ELR (cell line): Measurements from ENCODE around the gene FAM83E.
"Not testable (repeated sequence)": the region's sequence is repeated elsewhere in the genome, so short reads cannot be mapped to it uniquely, and the experiment has no call there.

Experiments used
- DNase-seq: peaks from one replicate; pipeline ENCODE4 v3.0.0-alpha.2; 2015; ENCODE audit warnings: low read depth

FAM83E gene

DNA sequence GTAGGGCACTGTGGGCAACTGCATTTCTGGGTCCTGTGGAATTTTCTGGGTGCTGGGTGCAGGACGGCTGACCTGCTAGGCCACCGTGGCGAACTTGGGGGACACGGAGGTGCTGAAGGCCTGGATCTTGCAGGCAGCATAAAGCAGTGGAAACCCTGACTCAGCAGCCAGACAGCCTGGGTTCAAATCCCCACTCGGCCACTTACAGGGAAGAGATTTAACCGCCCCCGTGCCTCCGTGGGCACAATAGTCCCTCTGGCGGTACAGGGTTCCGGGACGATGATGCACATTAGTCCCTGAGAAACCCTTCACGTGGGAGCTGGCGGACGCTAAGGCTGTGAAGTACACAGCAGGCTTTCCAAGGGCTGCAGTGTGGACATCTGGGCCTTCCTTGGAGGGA is 3.0 kb downstream of the FAM83E start:
- DNase-seq = no peak

DNA sequence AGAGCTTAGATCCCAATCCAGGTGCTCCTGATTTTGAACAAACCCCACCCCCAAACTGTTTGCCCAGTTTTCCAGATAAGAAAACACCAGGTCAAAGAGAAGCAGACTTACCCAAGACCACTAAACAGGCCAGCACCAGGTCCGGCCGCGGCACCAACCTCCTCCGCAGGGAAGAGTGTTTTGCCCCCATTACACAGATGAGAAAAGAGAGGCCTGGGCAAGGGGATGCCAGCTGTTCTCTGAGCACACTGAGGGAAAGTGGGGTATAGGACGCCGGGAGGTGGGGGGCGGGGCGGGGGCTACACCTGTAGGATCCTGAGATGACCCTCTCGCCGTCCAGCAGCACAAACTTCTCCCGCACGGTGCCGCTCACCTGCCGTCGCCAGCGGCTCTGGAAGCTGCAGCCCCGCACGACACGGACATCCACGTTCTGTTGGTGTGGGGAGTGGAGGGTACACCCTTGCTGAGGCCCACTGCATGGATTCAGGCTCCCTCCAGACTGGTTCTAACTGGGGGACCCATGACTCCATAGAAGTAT is 5.2 kb downstream of the FAM83E start:
- no peak for DNase-seq

DNA sequence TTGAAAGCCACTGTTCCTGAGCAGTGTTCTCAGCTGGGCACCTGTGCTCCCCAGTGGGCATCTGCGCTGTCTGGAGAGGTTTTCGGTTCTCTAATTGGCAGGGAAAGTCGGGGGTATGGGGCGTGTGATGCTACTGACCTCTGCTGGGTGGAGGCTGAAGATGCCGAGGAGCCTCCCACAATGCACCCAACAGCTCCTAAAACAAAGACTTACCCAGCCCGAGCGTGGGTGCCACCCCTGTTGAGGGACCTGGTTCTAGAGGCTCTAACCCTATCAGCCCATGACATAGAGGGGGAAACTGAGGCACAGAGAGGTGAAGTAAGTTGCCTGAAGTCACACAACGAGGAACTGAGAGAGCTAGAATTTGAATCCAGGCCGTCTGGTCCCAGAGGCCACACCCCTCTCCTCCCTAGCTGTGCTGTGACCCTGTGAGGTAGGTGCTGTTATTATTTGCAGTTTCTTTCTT is 6.0 kb downstream of the FAM83E start:
- peak; percentile 72 for DNase-seq

DNA sequence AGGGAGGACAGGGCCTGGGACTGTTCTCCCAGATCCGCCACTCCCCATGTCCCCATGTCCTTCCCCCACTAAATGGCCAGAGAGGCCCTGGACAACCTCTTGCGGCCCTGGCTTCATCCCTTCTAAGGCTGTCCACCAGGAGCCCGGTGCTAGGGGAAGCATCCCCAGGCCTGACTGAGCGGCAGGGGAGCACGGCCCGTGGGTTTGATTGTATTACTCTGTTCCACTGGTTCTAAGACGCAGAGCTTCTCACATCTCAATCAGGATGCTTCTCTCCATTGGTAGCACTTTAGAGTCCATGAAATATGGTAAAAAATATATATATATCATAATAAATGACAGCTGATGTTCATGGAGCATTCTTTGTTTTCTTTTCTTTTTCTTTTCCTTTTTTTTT is 7.5 kb downstream of the FAM83E start:
- DNase-seq = no peak

DNA sequence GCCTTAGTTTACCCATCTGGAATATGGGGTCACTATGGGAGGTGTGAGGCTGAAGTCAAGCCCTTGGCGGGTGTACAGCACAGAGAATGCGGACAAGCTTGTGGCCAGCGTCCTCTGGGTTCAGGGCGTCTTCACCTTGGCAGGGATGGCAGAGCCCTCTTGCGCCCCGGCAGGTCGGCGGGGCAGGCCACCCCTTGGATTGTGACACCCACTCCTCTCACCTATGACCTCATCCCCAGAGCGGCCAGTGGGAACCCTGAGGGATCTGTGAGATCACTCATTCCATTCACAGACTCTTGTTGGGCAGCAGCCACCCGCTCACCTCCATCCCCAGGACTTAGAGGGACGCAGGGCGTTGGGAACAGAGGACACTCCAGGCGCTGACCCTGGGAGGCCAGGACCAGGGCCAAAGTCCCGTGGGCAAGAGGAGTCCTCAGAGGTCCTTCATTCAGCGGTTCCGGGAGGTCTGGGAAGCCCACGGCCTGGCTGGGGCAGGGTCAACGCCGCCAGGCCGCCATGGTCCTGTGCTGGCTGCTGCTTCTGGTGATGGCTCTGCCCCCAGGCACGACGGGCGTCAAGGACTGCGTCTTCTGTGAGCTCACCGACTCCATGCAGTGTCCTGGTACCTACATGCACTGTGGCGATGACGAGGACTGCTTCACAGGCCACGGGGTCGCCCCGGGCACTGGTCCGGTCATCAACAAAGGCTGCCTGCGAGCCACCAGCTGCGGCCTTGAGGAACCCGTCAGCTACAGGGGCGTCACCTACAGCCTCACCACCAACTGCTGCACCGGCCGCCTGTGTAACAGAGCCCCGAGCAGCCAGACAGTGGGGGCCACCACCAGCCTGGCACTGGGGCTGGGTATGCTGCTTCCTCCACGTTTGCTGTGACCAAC is 8.2 kb downstream of the FAM83E start, which contains the start of gene SPACA4:
TSS of gene SPACA4 (plus strand) at position 280 of the 896 bp plus-strand sequence. CDS start at position 517, 237 bp downstream.
- DNase-seq = no peak

DNA sequence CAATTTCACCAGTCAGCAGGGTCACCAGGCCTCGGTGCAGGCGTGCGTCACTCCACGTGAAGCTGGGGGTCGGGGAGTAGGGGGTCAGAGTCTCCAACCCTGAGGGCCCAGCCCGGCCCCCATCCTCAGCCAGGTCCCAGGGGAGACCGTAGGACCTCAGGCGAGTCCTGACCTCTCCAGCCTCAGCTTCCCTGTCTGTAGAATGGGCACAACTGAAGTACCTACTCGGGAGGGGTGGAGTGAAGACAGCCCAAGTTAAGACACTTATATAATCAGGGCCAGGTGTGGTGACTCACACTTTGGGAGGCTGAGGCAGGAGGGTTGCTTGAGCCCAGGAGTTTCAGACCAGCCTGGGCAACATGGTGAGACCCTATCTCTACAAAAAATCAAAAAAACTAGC is 11.0 kb downstream of the FAM83E start:
- no peak for DNase-seq

DNA sequence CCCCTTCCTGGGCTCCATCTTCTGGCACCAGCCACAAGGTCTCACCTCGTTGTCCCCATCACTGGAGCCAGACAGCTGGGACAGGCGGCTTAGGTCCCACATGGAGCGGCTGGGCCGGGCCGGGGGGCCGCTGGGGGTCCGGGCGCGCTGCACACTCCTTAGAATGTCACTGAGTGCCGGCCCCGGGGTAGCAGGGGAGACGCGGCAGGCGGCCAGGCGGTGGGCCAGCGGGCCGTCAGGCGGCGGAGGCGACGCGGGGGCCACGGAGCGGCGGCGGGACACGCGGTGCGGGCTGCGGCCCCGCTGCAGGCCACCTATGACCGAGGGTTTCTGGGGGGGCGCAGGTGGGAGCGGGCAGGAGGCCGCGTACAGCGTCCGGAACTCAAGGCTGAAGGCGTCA is 11.4 kb downstream of the FAM83E start:
- DNase-seq = no peak

DNA sequence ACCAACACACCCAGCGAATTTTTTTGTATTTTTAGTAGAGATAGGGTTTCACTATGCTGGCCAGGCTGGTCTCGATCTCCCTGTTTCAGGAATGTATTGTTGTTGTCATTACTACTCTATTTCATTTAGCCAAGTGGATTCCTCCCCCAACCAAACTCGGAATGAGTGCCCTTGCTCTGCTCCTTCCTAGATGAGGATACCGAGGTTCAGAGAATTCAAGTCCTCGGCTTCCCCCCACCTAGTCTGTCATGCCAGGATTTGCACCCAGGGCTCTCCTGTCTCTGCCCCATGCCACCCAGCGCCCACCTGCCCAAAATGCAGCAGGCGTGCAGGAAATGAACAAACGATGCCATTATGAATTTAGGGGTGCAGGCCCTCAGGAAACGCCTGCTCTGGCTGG is 11.9 kb downstream of the FAM83E start:
- DNase-seq = no peak

DNA sequence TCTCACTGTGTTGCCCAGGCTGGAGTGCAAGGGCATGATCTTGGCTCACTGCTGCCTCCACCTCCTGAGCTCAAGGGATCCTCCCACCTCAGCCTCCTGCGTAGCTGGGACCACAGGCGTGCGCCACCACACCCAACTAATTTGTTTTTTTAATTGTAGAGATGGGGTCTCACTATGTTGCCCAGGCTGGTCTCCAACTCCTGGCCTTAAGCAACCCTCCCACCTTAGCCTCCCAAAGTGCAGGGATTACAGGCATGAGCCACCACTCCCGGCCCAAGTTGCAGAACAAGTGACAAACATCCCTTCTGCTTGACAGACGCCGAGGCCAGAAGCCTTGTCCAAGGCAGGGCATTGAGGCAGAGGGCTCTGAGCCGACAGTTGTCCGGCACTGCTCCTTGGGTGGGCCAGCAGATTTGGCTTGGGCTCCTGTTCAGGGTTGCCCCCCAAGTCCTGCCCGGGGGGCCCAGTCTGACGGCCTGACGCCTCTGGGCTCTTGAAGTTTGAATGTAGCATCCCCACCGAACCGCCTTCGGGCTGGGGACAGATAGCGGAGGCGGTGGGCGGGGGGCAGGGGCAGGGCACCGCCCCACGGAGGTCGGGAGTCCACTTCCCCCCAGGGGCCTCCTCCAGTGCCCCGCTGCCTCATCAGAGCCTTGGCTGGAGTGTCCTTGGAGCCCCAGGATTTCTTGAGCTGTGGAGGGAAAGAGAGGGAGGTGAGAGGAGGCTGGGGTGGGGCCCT is 14.0 kb downstream of the FAM83E start:
- DNase-seq = no peak

DNA sequence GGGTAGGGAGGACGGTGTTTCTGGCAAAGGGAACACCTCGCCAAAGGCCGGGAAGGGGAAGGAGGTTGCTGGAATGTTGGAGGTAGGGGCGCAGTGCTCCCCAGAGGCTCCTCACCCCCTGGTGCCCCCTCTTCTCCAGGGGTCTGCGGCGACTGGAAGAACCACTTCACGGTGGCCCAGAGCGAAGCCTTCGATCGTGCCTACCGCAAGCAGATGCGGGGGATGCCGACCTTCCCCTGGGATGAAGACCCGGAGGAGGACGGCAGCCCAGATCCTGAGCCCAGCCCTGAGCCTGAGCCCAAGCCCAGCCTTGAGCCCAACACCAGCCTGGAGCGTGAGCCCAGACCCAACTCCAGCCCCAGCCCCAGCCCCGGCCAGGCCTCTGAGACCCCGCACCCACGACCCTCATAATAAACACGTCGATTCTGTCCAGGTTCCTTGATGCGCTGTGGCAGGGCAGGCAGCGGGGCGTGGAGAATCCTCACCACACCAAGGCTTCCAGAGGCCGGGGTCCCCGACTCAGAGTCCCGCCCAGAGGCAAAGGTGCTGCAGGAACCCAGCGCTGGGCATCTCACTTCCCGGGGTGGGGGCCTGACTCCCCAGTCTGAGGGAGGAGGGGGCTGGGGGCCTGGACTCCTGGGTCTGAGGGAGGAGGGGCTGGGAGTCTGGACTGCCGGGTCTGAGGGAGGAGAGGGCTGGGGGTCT is 15.7 kb downstream of the FAM83E start:
- no peak for DNase-seq

DNA sequence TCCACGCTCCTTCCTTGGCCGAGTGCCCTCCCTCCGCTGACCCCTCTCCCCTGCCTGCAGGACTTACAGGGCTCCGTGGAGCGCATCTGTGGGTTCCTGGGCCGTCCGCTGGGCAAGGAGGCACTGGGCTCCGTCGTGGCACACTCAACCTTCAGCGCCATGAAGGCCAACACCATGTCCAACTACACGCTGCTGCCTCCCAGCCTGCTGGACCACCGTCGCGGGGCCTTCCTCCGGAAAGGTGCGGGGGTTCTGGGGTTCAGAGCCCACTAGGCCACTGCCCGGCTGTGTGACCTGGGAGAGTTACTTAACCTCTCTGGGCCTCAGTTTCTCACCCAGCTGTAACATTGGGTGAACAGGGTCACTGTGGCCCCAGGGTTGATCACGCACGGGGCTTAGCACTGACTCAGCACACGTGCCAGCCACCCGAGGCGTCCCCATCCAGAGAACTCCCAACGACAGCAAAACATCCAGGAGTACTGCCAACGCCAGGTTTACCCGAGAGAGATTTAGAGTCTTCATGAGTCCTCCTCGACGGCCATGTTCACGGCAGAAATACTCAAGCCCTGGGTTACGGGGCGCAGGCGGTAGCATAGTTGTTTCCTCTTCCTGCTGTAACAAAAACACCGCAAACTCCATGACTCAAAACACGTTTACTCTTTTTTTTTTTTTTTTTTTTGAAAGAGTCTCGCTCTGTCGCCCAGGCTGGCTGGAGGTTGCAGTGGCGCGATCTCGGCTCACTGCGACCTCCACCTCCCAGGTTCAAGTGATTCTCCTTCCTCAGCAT is 18.0 kb downstream of the FAM83E start:
- DNase-seq = no peak

DNA sequence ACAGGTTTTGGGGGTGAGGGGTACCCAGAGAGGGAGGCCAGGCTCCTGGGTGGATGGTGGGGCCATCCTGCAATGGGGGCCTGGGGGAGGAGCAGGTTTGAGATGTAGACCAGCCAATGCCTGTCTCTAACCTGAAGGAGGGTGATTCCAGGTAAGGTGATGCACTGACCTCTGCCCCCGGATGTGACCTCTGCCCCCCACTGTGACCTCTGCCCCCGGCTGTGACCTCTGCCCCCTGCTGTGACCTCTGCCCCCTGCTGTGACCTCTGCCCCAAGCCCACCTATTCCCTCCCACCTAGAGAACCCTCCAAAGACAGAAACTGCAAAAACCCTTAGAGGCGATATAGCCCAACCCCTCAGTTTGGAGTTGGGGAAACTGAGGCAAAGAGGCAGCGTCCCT is 18.6 kb downstream of the FAM83E start:
- no peak for DNase-seq

DNA sequence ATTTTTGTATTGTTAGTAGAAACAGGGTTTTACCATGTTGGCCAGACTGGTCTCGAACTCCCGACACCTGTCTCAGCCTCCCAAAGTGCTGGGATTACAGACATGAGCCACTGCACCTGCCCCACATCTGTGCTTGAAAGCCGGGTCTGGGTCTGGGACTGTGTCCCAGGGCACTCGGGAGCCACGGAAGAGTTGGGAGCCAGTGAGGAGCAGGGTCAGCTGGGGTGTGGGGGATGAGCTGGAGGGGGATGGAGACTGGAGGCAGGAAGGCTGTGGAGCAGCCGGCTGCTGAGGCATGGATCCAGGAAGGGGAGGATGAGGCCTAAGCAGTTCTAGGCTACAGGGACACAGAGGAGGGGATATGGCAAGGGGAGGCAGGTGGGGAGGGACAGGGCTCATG is 19.0 kb downstream of the FAM83E start:
- no peak for DNase-seq

DNA sequence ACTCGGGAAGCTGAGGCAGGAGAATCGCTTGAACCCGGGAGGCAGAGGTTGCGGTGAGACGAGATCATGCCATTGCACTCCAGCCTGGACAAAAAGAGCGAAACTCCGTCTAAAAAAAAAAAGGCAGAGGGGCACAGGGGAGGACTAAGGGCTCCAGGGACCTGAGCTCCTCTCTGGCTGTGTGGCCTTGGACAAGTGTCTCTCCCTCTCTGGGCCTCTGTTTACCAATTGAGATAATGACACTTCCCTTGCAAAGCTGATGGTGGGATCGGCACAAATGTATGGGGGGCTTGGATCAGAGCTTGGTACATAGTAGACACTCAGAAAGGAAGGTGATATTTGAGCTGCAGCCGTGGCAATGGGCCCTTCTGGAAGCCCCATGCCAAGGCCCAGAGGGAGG is 19.7 kb downstream of the FAM83E start:
- DNase-seq = no peak

DNA sequence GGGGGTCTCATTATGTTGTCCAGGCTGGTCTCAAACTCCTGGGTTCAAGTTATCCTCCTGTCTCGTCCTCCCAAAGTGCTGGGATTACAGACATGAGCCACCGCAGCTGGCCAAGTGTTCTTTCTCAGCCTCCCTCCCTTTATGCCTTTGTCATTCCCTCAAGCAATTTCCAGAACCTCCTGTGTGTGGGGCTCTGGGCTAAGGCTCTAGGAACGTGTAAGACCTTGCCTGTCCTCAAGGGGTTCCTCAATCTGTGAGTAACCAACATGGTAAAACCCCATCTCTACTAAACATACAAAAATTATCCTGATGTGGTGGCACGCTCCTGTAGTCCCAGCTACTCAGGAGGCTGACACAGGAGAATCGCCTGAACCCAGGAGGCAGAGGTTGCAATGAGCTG is 23.9 kb downstream of the FAM83E start:
- peak; percentile 58 for DNase-seq

DNA sequence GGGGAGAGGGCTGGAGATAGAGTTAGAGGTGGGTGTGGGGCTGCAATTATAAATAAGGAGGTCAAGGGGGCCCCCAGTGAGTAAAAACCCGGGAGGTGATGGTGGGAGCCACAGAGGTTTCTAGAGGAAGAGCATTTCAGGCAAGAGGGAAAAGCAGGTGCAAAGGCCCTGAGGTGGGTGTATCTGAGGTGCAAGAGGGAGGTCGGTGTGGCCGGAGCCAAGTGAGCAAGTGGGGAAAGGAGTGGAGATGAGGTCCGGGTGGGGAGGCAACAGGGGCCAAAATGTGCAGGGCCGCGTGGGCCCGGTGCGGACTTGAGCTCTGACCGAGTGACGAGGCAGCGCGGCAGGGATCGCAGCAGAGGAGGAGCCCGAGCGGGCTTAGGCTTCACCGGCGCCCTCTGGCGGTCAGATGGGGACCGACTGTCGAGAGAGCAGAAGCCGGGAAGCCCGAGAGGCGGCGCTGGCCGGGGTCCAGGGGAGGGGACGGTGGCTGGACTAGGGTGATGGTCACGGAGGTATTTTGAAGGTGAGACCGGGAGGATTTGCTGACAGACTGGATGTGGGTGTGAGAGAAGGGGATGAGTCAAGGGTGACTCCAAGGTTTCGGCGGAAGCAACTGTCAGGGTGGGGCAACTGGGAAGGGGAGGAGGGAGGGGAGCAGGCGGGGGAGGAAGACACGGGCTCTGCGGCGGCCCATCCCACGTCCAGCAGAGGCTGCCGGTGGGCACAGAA is 26.0 kb downstream of the FAM83E start:
- DNase-seq = peak; percentile 90

DNA sequence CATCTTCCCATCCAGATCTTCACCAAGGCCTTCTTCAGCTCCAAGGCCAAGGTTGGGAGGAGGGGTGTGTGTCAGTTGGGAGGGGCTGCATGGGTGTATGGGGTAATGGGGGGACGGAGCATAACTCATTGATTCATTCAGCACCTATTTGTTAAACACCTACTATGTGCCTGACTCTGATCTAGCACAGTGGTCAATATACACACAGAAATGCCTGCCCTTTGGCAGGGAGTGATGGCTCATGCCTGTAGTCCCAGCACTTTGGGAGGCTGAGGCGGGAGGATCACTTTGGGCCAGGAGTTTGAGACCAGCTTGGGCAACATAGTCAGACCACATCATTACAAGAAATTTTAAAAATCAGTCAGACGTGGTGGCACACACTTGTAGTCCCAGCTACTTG is 27.5 kb downstream of the FAM83E start:
- DNase-seq = no peak

DNA sequence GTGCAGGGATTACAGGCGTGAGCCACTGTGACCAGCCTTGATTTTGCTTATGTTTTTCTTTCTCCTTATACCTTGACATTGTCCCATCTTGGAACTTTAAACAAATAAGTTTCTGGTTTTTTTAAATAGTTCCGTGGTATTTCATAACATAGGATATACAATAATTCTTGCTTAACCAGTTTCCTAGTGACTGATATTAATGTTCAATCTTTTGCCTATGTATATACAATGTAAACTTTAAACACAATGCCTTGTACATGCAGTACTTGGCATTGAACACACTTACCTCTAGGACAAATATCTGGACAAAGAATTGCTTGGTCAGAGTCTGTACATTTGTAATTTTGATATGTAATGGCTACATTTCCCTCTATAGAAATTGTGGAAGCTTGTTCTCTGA is 32.7 kb downstream of the FAM83E start:
- DNase-seq = no peak

DNA sequence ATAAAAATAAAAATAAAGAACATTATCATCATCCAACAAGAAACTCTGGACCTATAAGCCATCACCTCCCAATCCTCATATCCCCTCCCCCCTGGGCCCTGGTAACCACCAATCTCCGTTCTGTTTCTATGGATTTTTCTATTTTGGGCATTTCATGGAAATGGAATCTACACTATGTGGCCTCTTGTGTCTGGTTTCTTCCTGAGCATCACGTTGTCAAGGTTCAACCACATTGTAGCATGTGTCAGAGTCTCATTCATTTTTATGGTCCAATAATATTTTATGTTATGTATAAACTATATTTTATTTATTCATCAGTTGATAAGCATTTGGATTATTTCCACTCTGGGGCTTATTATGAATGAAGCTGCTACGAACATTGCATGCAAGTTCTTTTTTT is 36.0 kb downstream of the FAM83E start:
- DNase-seq = no peak

DNA sequence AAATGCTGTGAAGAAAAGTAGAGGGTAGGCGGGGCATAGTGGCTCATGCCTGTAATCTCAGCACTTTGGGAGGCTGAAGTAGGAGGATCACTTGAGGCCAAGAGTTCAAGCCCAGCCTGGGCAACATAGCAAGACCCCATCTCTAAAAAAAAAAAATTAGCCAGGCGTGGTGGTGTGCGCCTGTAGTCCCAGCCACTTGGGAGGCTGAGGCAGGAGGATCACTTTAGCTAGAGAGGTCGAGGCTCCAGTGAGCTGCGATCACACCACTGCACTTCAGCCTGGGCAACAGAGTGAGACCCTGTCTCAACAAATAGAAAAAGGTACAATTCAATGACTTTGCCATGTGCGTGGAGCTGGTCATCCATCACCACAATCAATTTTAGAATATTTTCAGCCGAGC is 37.0 kb downstream of the FAM83E start:
- DNase-seq = not testable (repeated sequence)
